NCI-H524 (cell line): ENCODE results near the gene C7orf57.

ENCODE experiments used
- DNase-seq, 2 experiments: peaks; one replicate each; lab custom pipeline; 2025; lab: John Stamatoyannopoulos, UW

Gene C7orf57

GRCh38 chr7:48085433-48085791 is 50.1 kb downstream of the C7orf57 start:
- DNase-seq = no peak

- no peak for DNase-seq
These were observed 50.6 kb downstream of the C7orf57 start for GRCh38 chr7:48085942-48086341.

- no peak for DNase-seq
These were observed 52.0 kb downstream of the C7orf57 start for GRCh38 chr7:48087349-48087748.

GRCh38 chr7:48088559-48089045 is 53.3 kb downstream of the C7orf57 start:
- DNase-seq = peak in 1 of 2 experiments; percentile 42

- peak; percentile 24 to 59 for DNase-seq
These were observed 54.0 kb downstream of the C7orf57 start, which contains the start of gene UPP1 for GRCh38 chr7:48089046-48090003. Gene UPP1, plus strand, starts transcription at chr7:48089265. Its CDS starts 5,519 bp downstream, at chr7:48094784.

- no peak for DNase-seq
These were observed 54.9 kb downstream of the C7orf57 start for GRCh38 chr7:48090095-48090805.

- no peak for DNase-seq
These were observed 56.4 kb downstream of the C7orf57 start for GRCh38 chr7:48091506-48092433.

GRCh38 chr7:48094861-48095293 is 59.5 kb downstream of the C7orf57 start:
- DNase-seq = no peak

GRCh38 chr7:48096273-48096672 is 60.9 kb downstream of the C7orf57 start:
- DNase-seq = no peak

- DNase-seq = no peak
These were observed 62.3 kb downstream of the C7orf57 start for GRCh38 chr7:48097521-48098231.

GRCh38 chr7:48098846-48099245 is 63.5 kb downstream of the C7orf57 start:
- DNase-seq = no peak

GRCh38 chr7:48099781-48100180 is 64.4 kb downstream of the C7orf57 start:
- no peak for DNase-seq

GRCh38 chr7:48101352-48101751 is 66.0 kb downstream of the C7orf57 start:
- DNase-seq = no peak

GRCh38 chr7:48101968-48102367 is 66.6 kb downstream of the C7orf57 start:
- no peak for DNase-seq

- no peak for DNase-seq
These were observed 67.2 kb downstream of the C7orf57 start for GRCh38 chr7:48102530-48102929.

GRCh38 chr7:48105045-48105444 is 69.7 kb downstream of the C7orf57 start:
- no peak for DNase-seq

GRCh38 chr7:48106906-48107659 is 71.7 kb downstream of the C7orf57 start:
- no peak for DNase-seq

- DNase-seq = no peak
These were observed 72.7 kb downstream of the C7orf57 start for GRCh38 chr7:48107926-48108472.

GRCh38 chr7:48108959-48109847 is 73.9 kb downstream of the C7orf57 start:
- no peak for DNase-seq
